ENCODE results near the gene DENND1A. TPM values are rescaled to one million over a fixed set of nuclear protein-coding genes. Genes with fewer than 3 reads are reported as not detected.

The DENND1A gene
- polyA plus RNA-seq, 2 of the 4 experiments (the other 2 are of a cell fraction): 15.1 to 21.9 TPM

DNA sequence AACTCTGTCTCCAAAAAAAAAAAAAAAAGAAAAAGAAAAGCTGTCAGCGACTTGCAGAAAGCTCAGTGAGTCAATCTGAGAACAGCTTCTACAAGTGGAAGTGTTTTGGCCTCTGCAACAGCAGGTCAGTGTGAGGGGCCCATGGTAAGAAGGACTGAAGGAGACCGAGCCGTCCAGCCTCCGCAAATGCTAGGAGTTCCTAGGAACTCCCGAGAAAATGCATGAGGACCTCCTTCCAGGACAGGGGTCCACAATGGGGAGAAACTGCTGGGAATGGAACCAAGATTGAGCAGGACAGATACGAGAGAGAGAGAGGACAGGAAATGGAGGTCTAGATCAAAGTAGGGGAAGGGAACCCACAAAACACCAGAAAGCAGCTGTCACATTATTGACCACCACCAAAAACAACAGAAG lies 393.5 kb downstream of the DENND1A start (continued):
- TF ChIP-seq, protein P1, sequence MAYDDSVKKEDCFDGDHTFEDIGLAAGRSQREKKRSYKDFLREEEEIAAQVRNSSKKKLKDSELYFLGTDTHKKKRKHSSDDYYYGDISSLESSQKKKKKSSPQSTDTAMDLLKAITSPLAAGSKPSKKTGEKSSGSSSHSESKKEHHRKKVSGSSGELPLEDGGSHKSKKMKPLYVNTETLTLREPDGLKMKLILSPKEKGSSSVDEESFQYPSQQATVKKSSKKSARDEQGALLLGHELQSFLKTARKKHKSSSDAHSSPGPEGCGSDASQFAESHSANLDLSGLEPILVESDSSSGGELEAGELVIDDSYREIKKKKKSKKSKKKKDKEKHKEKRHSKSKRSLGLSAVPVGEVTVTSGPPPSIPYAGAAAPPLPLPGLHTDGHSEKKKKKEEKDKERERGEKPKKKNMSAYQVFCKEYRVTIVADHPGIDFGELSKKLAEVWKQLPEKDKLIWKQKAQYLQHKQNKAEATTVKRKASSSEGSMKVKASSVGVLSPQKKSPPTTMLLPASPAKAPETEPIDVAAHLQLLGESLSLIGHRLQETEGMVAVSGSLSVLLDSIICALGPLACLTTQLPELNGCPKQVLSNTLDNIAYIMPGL (CRISPR knock-in tag; IDR thresholded peaks at IDR 0.05; ENCODE audit: borderline replicate concordance): no peak
- TF ChIP-seq RFX5 (IDR thresholded peaks at IDR 0.05) (no peak), FOSL2 (IDR thresholded peaks at IDR 0.05) (no peak), FOSL2 (CRISPR knock-in tag; IDR thresholded peaks at IDR 0.05) (no peak)
- TF ChIP-seq, protein P2, sequence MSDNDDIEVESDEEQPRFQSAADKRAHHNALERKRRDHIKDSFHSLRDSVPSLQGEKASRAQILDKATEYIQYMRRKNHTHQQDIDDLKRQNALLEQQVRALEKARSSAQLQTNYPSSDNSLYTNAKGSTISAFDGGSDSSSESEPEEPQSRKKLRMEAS (IDR thresholded peaks at IDR 0.05): no peak

DNA sequence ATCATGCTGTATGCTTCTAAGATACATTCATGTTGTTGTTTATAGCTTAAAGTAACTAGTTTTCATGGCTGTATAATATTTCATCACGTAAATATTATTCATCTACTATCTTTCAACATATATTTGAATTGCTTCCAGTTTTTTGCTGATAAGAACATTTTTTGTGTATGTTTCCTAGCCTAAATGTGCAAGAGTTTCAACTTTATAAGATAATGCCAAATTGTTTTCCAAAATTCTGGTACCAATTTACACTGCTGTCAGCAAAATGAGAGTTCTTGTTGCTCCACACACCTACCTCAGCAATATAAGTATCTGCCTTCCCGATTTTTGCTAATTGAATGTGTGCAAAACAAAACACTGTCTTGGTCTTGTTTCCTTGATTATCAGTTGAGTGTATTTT lies 395.6 kb downstream of the DENND1A start:
- CTCF ChIA-PET: no interaction called here
- no peak for ATAC-seq
- TF ChIP-seq FOSB (CRISPR knock-in tag; IDR thresholded peaks at IDR 0.05) (no peak), MAFK (IDR thresholded peaks at IDR 0.05; ENCODE audit: partially characterized antibody) (peak; percentile 67), RAD21 (conservative IDR thresholded peaks at IDR 0.05 in 1 of 2, IDR thresholded peaks at IDR 0.05 in 1 of 2) (no peak), CEBPB (IDR thresholded peaks at IDR 0.05) (no peak), NR3C1 (IDR thresholded peaks at IDR 0.05) (no peak), CHD2 (IDR thresholded peaks at IDR 0.05; ENCODE audit: low read length, partially characterized antibody) (no peak)
- no peak overlapping the region for H3K4me3 ChIP-seq
- H3K9me3 ChIP-seq: peaks cover 6% of the 10 kb centered on the region; the same call in 1 of the 3 replicates
- WGBS (ENCODE audit: missing lambda C conversion rate): 96% methylated on average over 2 of the region's 2 CpGs
- POLR2A ChIA-PET: no interaction called here
- no peak for DNase-seq (ENCODE audit: low read depth in 1 of 2, low spot score in 1 of 2)
- FAIRE-seq: no peak
- no peaks in the 10 kb centered on the region for H3K4me1 ChIP-seq
- no peak overlapping the region for H3K27ac ChIP-seq
- H3K4me2 ChIP-seq: no peak overlapping the region

DNA sequence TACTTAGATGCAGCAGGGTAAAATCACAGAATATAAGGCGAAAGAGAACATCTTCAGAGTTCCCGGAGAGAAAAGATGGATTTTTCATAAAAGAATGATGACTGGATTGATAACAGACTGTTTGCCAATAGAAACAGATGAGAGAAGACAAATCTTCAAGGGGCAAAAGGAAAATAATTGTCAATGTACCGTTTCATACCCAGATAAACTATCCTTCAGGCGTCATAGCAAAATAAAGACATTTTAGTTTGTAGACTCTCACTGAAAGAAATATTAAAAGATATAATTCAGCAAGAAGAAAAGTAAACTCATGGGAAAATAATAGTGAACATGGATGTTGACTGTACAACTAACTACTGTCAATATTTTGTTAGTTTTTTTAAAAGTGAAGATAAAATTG lies 399.7 kb downstream of the DENND1A start:
- no peak overlapping the region for H3K4me2 ChIP-seq
- no peak for TF ChIP-seq HOXA7 (CRISPR knock-in tag; IDR thresholded peaks at IDR 0.05)
- TF ChIP-seq RFX5 (IDR thresholded peaks at IDR 0.05): no peak
- TF ChIP-seq, protein P3, sequence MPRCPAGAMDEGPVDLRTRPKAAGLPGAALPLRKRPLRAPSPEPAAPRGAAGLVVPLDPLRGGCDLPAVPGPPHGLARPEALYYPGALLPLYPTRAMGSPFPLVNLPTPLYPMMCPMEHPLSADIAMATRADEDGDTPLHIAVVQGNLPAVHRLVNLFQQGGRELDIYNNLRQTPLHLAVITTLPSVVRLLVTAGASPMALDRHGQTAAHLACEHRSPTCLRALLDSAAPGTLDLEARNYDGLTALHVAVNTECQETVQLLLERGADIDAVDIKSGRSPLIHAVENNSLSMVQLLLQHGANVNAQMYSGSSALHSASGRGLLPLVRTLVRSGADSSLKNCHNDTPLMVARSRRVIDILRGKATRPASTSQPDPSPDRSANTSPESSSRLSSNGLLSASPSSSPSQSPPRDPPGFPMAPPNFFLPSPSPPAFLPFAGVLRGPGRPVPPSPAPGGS (IDR thresholded peaks at IDR 0.05): no peak
- no peak for TF ChIP-seq JUN (IDR thresholded peaks at IDR 0.05)
- TF ChIP-seq NFE2L2 (conservative IDR thresholded peaks at IDR 0.05; ENCODE audit: low read length): no peak
- TF ChIP-seq SREBF2 (IDR thresholded peaks at IDR 0.05): no peak
- no peak for TF ChIP-seq FOXS1 (CRISPR knock-in tag; IDR thresholded peaks at IDR 0.05)
- TF ChIP-seq KDM5A (IDR thresholded peaks at IDR 0.05): no peak
- TF ChIP-seq RAD21 (conservative IDR thresholded peaks at IDR 0.05 in 1 of 2, IDR thresholded peaks at IDR 0.05 in 1 of 2): no peak
- no peak for TF ChIP-seq FOSB (CRISPR knock-in tag; IDR thresholded peaks at IDR 0.05)
- no peak for TF ChIP-seq KDM1A (IDR thresholded peaks at IDR 0.05; ENCODE audit: low read depth)
- TF ChIP-seq HOXB13 (CRISPR knock-in tag; IDR thresholded peaks at IDR 0.05; ENCODE audit: low read depth): no peak
- no peak for TF ChIP-seq GATA3 (IDR thresholded peaks at IDR 0.05; ENCODE audit: borderline replicate concordance)
- TF ChIP-seq TP53 (CRISPR knock-in tag; IDR thresholded peaks at IDR 0.05): no peak
- no peak for TF ChIP-seq ZNF302 (CRISPR knock-in tag; IDR thresholded peaks at IDR 0.05)
- no peak for TF ChIP-seq ZC3H11A (IDR thresholded peaks at IDR 0.05)
- TF ChIP-seq RCOR1 (IDR thresholded peaks at IDR 0.05; ENCODE audit: low read depth, low read length): no peak
- TF ChIP-seq ESRRA (IDR thresholded peaks at IDR 0.05; ENCODE audit: borderline replicate concordance, low read length): no peak
- FAIRE-seq: no peak
- POLR2A ChIA-PET: no interaction called here
- no peak overlapping the region for H3K4me3 ChIP-seq
- DNase-seq (ENCODE audit: low read depth in 1 of 2, low spot score in 1 of 2): no peak
- no peaks in the 10 kb centered on the region for H3K4me1 ChIP-seq
- WGBS (ENCODE audit: missing lambda C conversion rate): 93% methylated on average over 4 of the region's 4 CpGs
- H3K27ac ChIP-seq: no peak overlapping the region
- CTCF ChIA-PET: interaction anchor here (1.1 kb wide), 1 partner anchor 14 kb away, joined by 4 read pairs; no protein-coding TSS in a partner anchor
- no peak for ATAC-seq
- peaks cover 6% of the 10 kb centered on the region; the same call in 1 of the 3 replicates for H3K9me3 ChIP-seq
